Loucy (cell line): ENCODE data around the gene FAM50A.

ENCODE experiments used
- H2AFZ ChIP-seq: fragments of 200-600 bp; sonication (generic); 2 replicates; pipeline ENCODE4 v1.6.0; 2016; ENCODE audit warnings: antibody characterized with exemption, mild to moderate bottlenecking, low read length, moderate library complexity
- H3F3A ChIP-seq: fragments of 200-600 bp; 2 replicates; pipeline ENCODE4 v1.6.0; 2016; ENCODE audit warnings: antibody characterized with exemption, low read depth, mild to moderate bottlenecking
- H3K27me3 ChIP-seq: fragments of 200-600 bp; sonication (generic); 2 replicates; pipeline ENCODE4 v1.6.1; 2014; ENCODE audit warnings: low read length, mild to moderate bottlenecking; ENCODE audit not compliant: insufficient read depth, poor library complexity, severe bottlenecking
- H3K36me3 ChIP-seq: fragments of 200-600 bp; sonication (generic); 2 replicates; pipeline ENCODE4 v1.6.1; 2016; ENCODE audit warnings: low read length; ENCODE audit not compliant: insufficient read depth
- H3K4me1 ChIP-seq: fragments of 200-600 bp; sonication (generic); 2 replicates; pipeline ENCODE4 v1.5.1; 2014; ENCODE audit warnings: low read length, mild to moderate bottlenecking; ENCODE audit not compliant: insufficient read depth, poor library complexity, severe bottlenecking
- H3K4me2 ChIP-seq: fragments of 200-600 bp; sonication (generic); 2 replicates; pipeline ENCODE4 v1.6.0; 2014; ENCODE audit warnings: antibody characterized with exemption, low read length, low read depth, mild to moderate bottlenecking; ENCODE audit not compliant: poor library complexity, severe bottlenecking
- H3K4me3 ChIP-seq: fragments of 200-600 bp; sonication (generic); 2 replicates; pipeline ENCODE4 v1.5.1; 2014; ENCODE audit warnings: low read length, mild to moderate bottlenecking, mixed read lengths; ENCODE audit not compliant: poor library complexity, severe bottlenecking
- H3K79me2 ChIP-seq: fragments of 200-600 bp; sonication (generic); 2 replicates; pipeline ENCODE4 v1.6.1; 2014; ENCODE audit warnings: low read length; ENCODE audit not compliant: insufficient read depth
- H3K9ac ChIP-seq: fragments of 200-600 bp; sonication (generic); 2 replicates; pipeline ENCODE4 v1.6.0; 2014; ENCODE audit warnings: mild to moderate bottlenecking, low read depth, low read length, moderate library complexity; ENCODE audit not compliant: poor library complexity, severe bottlenecking
- H3K9me2 ChIP-seq: fragments of 200-600 bp; sonication (generic); replicated peaks from 2 replicates; pipeline ENCODE4 v1.6.1; 2016; ENCODE audit warnings: low read depth, low read length, mixed read lengths
- H3K9me3 ChIP-seq: fragments of 200-600 bp; sonication (generic); 2 replicates; pipeline ENCODE4 v1.6.1; 2014; ENCODE audit warnings: mild to moderate bottlenecking, antibody characterized with exemption, low read length, low read depth; ENCODE audit not compliant: insufficient read depth
- H4K20me1 ChIP-seq: fragments of 200-600 bp; sonication (generic); 2 replicates; pipeline ENCODE4 v1.6.0; 2014; ENCODE audit warnings: antibody characterized with exemption, low read length, mild to moderate bottlenecking; ENCODE audit not compliant: insufficient read depth, poor library complexity, severe bottlenecking
- EZH2phosphoT487 ChIP-seq: fragments of 200-600 bp; IDR thresholded peaks from 2 replicates; pipeline ENCODE4 v1.6.1; 2018; ENCODE audit warnings: antibody characterized with exemption, mild to moderate bottlenecking, moderate library complexity, borderline replicate concordance
- TF ChIP-seq, protein P1 (sequence below): fragments of 200-600 bp; sonication (generic); conservative IDR thresholded peaks from 2 replicates; pipeline ENCODE4 v1.5.1; 2014; ENCODE audit warnings: mild to moderate bottlenecking, antibody characterized with exemption, low read length

The FAM50A gene

GRCh38 chrX:154476821-154477220 lies 32.9 kb downstream of the FAM50A start:
- Histone ChIP-seq H3F3A (no peaks in the 10 kb centered on the region), H3K9ac (no peak overlapping the region), H3K36me3 (no peaks in the 10 kb centered on the region), H3K4me3 (no peak overlapping the region), H3K79me2 (peaks cover 6% of the 10 kb centered on the region; the same call in 1 of the 2 replicates), H3K4me2 (no peak overlapping the region), H2AFZ (no peak overlapping the region), H4K20me1 (no peaks in the 10 kb centered on the region), H3K9me2 (no peaks in the 10 kb centered on the region), H3K4me1 (peaks cover 14% of the 10 kb centered on the region), H3K27me3 (no peaks in the 10 kb centered on the region), H3K9me3 (no peaks in the 10 kb centered on the region)
- no peak for TF ChIP-seq EZH2phosphoT487
- TF ChIP-seq, protein P1, sequence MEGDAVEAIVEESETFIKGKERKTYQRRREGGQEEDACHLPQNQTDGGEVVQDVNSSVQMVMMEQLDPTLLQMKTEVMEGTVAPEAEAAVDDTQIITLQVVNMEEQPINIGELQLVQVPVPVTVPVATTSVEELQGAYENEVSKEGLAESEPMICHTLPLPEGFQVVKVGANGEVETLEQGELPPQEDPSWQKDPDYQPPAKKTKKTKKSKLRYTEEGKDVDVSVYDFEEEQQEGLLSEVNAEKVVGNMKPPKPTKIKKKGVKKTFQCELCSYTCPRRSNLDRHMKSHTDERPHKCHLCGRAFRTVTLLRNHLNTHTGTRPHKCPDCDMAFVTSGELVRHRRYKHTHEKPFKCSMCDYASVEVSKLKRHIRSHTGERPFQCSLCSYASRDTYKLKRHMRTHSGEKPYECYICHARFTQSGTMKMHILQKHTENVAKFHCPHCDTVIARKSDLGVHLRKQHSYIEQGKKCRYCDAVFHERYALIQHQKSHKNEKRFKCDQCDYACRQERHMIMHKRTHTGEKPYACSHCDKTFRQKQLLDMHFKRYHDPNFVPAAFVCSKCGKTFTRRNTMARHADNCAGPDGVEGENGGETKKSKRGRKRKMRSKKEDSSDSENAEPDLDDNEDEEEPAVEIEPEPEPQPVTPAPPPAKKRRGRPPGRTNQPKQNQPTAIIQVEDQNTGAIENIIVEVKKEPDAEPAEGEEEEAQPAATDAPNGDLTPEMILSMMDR: no peak

GRCh38 chrX:154477891-154478477 lies 34.0 kb downstream of the FAM50A start:
- H3F3A ChIP-seq: no peaks in the 10 kb centered on the region
- no peaks in the 10 kb centered on the region for H3K36me3 ChIP-seq
- H3K4me2 ChIP-seq: peak overlapping the region; percentile 81
- H3K9me2 ChIP-seq: no peaks in the 10 kb centered on the region
- H4K20me1 ChIP-seq: no peaks in the 10 kb centered on the region
- H3K4me1 ChIP-seq: peaks cover 14% of the 10 kb centered on the region
- H3K9ac ChIP-seq: peak overlapping the region; percentile 79
- no peak overlapping the region for H2AFZ ChIP-seq
- H3K9me3 ChIP-seq: no peaks in the 10 kb centered on the region
- H3K4me3 ChIP-seq: peak overlapping the region; percentile 75
- no peaks in the 10 kb centered on the region for H3K27me3 ChIP-seq
- H3K79me2 ChIP-seq: peaks cover 6% of the 10 kb centered on the region; the same call in 1 of the 2 replicates
- TF ChIP-seq EZH2phosphoT487: no peak
- TF ChIP-seq, protein P1: no peak

- no peaks in the 10 kb centered on the region for H4K20me1 ChIP-seq
- peak within 1 kb of the TSS; percentile 81 for H3K4me2 ChIP-seq
- peaks cover 14% of the 10 kb centered on the region; the same call in 1 of the 2 replicates for H3K79me2 ChIP-seq
- peak within 1 kb of the TSS; percentile 75 for H3K4me3 ChIP-seq
- TF ChIP-seq, protein P1: no peak
- no peak for TF ChIP-seq EZH2phosphoT487
- H3K4me1 ChIP-seq: peaks cover 14% of the 10 kb centered on the region
- H3K9ac ChIP-seq: peak within 1 kb of the TSS; percentile 79
- no peaks in the 10 kb centered on the region for H3K36me3 ChIP-seq
- no peaks in the 10 kb centered on the region for H3K9me3 ChIP-seq
- H3K9me2 ChIP-seq: no peaks in the 10 kb centered on the region
- no peaks in the 10 kb centered on the region for H3K27me3 ChIP-seq
- no peaks in the 10 kb centered on the region for H3F3A ChIP-seq
- peak within 1 kb of the TSS; percentile 70 for H2AFZ ChIP-seq
Measured at GRCh38 chrX:154478728-154479622, 35.0 kb downstream of the FAM50A start, which contains the start of gene LAGE3. LAGE3 (minus strand) TSS chrX:154479281; CDS start chrX:154478915, 366 bp downstream.
